NCI-H345 treated with DMSO at 0.1 percent for 48 hours (cell line): ENCODE data around the gene SP6.

Experiments
- DNase-seq: peaks from one replicate; lab custom pipeline; 2025; ENCODE audit not compliant: unreplicated experiment; lab: John Stamatoyannopoulos, UW

Gene SP6

GRCh38 chr17:47857551-47858455 lies 6.8 kb upstream of the SP6 start:
- DNase-seq = no peak

GRCh38 chr17:47856830-47857229 lies 5.9 kb upstream of the SP6 start:
- no peak for DNase-seq

- no peak for DNase-seq
These were observed 4.8 kb upstream of the SP6 start for GRCh38 chr17:47855737-47856136.

GRCh38 chr17:47853616-47854015 lies 2.7 kb upstream of the SP6 start:
- DNase-seq = no peak

GRCh38 chr17:47852113-47852949 lies 1.4 kb upstream of the SP6 start:
- DNase-seq = no peak

GRCh38 chr17:47851764-47852112 lies 775 bp upstream of the SP6 start:
- no peak for DNase-seq

GRCh38 chr17:47850373-47850691 lies 631 bp downstream of the SP6 start:
- no peak for DNase-seq

GRCh38 chr17:47848198-47848513 lies 2.8 kb downstream of the SP6 start:
- no peak for DNase-seq

- no peak for DNase-seq
These were observed 3.4 kb downstream of the SP6 start for GRCh38 chr17:47847341-47848197.

GRCh38 chr17:47846716-47847340 lies 4.1 kb downstream of the SP6 start:
- no peak for DNase-seq

- no peak for DNase-seq
These were observed 5.3 kb downstream of the SP6 start for GRCh38 chr17:47845716-47846075.

GRCh38 chr17:47844814-47845715 lies 5.9 kb downstream of the SP6 start:
- DNase-seq = no peak

GRCh38 chr17:47844227-47844626 lies 6.7 kb downstream of the SP6 start:
- no peak for DNase-seq

- no peak for DNase-seq
These were observed 7.6 kb downstream of the SP6 start for GRCh38 chr17:47843391-47843730.

- DNase-seq = no peak
These were observed 9.3 kb downstream of the SP6 start for GRCh38 chr17:47841488-47842291.

GRCh38 chr17:47840742-47841487 lies 10.0 kb downstream of the SP6 start, which contains the start of gene SCRN2:
Gene SCRN2 (minus strand): TSS chr17:47841273. CDS start chr17:47840843, 430 bp downstream.
- DNase-seq = peak; percentile 69

- DNase-seq = peak; percentile 20
These were observed 10.8 kb downstream of the SP6 start for GRCh38 chr17:47840001-47840741.

- DNase-seq = no peak
These were observed 11.9 kb downstream of the SP6 start for GRCh38 chr17:47839071-47839470.
